GM19397 (cell line): Measurements from ENCODE around the gene PHF21B.
"Not testable (repeated sequence)": the region's sequence is repeated elsewhere in the genome, so short reads cannot be mapped to it uniquely, and the experiment has no call there.

Source experiments
- ATAC-seq: cut with Tn5 transposase; IDR thresholded peaks from one replicate; pipeline ENCODE4 v1.9.1; 2021; ENCODE audit warnings: mild to moderate bottlenecking, moderate library complexity; ENCODE audit not compliant: unreplicated experiment

Gene PHF21B

GRCh38 chr22:44883011-44883421, 126.8 kb downstream of the PHF21B start:
- no peak for ATAC-seq

GRCh38 chr22:44882226-44882905, 127.4 kb downstream of the PHF21B start:
- no peak for ATAC-seq

GRCh38 chr22:44881624-44882023, 128.2 kb downstream of the PHF21B start:
- no peak for ATAC-seq

- ATAC-seq: no peak
Measured at GRCh38 chr22:44880610-44881290, 129.1 kb downstream of the PHF21B start.

GRCh38 chr22:44879301-44879680, 130.5 kb downstream of the PHF21B start:
- ATAC-seq: no peak

- ATAC-seq: no peak
Measured at GRCh38 chr22:44878483-44879300, 131.1 kb downstream of the PHF21B start.

GRCh38 chr22:44876921-44877320, 132.9 kb downstream of the PHF21B start:
- ATAC-seq: no peak

GRCh38 chr22:44871782-44872181, 138.0 kb downstream of the PHF21B start:
- no peak for ATAC-seq

- ATAC-seq: no peak
Measured at GRCh38 chr22:44870021-44870420, 139.8 kb downstream of the PHF21B start.

- no peak for ATAC-seq
Measured at GRCh38 chr22:44869196-44869595, 140.6 kb downstream of the PHF21B start.

GRCh38 chr22:44865193-44866057, 144.4 kb downstream of the PHF21B start:
- ATAC-seq: no peak

- no peak for ATAC-seq
Measured at GRCh38 chr22:44862981-44863860, 146.6 kb downstream of the PHF21B start.

GRCh38 chr22:44862281-44862680, 147.5 kb downstream of the PHF21B start:
- no peak for ATAC-seq

- ATAC-seq: no peak
Measured at GRCh38 chr22:44861245-44861644, 148.6 kb downstream of the PHF21B start.

GRCh38 chr22:44860311-44860710, 149.5 kb downstream of the PHF21B start:
- no peak for ATAC-seq

- no peak for ATAC-seq
Measured at GRCh38 chr22:44859641-44860040, 150.2 kb downstream of the PHF21B start.

GRCh38 chr22:44858819-44859218, 151.0 kb downstream of the PHF21B start:
- ATAC-seq: not testable (repeated sequence)

- ATAC-seq: no peak
Measured at GRCh38 chr22:44855855-44856254, 153.9 kb downstream of the PHF21B start.

- not testable (repeated sequence) for ATAC-seq
Measured at GRCh38 chr22:44854641-44855040, 155.2 kb downstream of the PHF21B start.

- ATAC-seq: no peak
Measured at GRCh38 chr22:44850946-44851345, 158.9 kb downstream of the PHF21B start.
